SK-N-MC (cell line): ENCODE data around the gene ACTN3.

Source experiments
- EZH2 ChIP-seq: fragments of 200-600 bp; sonication (generic); IDR thresholded peaks from one replicate; pipeline ENCODE4 v1.6.1; 2017; ENCODE audit warnings: antibody characterized with exemption
- FOXP2 ChIP-seq: optimal IDR thresholded peaks from 2 replicates; pipeline ENCODE3; 2011; ENCODE audit warnings: mild to moderate bottlenecking, moderate library complexity; ENCODE audit not compliant: insufficient read depth; ENCODE audit errors: extremely low read length, control extremely low read depth
- POLR2AphosphoS5 ChIP-seq: IDR thresholded peaks from 2 replicates; pipeline ENCODE4 v1.6.1; 2012; ENCODE audit warnings: mild to moderate bottlenecking, low read depth, low read length, borderline replicate concordance

- TF ChIP-seq POLR2AphosphoS5 (no peak), EZH2 (no peak), FOXP2 (no peak)
Observed at GRCh38 chr11:66548041-66548440, 1.3 kb downstream of the ACTN3 start.
